HCT116 (cell line): ENCODE results near the gene RPS28.

Source experiments
- EGR1 ChIP-seq: IDR thresholded peaks from 2 replicates; pipeline ENCODE4 v1.6.1; 2012; ENCODE audit warnings: low read depth
- EZH2 ChIP-seq: fragments of 200-600 bp; sonication (generic); IDR thresholded peaks from 2 replicates; pipeline ENCODE4 v1.6.1; 2017; ENCODE audit warnings: antibody characterized with exemption, mixed run types
- POLR2A ChIP-seq: IDR thresholded peaks from 2 replicates; pipeline ENCODE4 v1.7.0; 2011; ENCODE audit warnings: borderline replicate concordance; ENCODE audit not compliant: insufficient read depth, insufficient read length; ENCODE audit errors: extremely low read depth
- POLR2AphosphoS5 ChIP-seq: IDR thresholded peaks from 2 replicates; pipeline ENCODE4 v1.6.1; 2011; ENCODE audit warnings: mild to moderate bottlenecking, low read depth, low read length, moderate library complexity
- RAD21 ChIP-seq: IDR thresholded peaks from 2 replicates; pipeline ENCODE4 v1.6.1; 2012; ENCODE audit warnings: low read depth, mild to moderate bottlenecking
- SP1 ChIP-seq: IDR thresholded peaks from 2 replicates; pipeline ENCODE4 v1.6.1; 2012; ENCODE audit warnings: low read depth
- SRF ChIP-seq: IDR thresholded peaks from 2 replicates; pipeline ENCODE4 v1.6.1; 2012; ENCODE audit warnings: low read depth
- TF ChIP-seq, protein P1 (sequence below), 3 experiments: fragments of 200-600 bp in 1 of 3; sonication (generic) in 1 of 3; IDR thresholded peaks in 2 of 3; conservative IDR thresholded peaks in 1 of 3; 2 replicates each; pipeline ENCODE4 v1.5.1; 2012 to 2017; ENCODE audit warnings: low read depth in 2 of 3, low read length in 2 of 3, antibody characterized with exemption in 1 of 3, borderline replicate concordance in 1 of 3, control low read depth in 1 of 3, mild to moderate bottlenecking in 1 of 3, mixed read lengths in 1 of 3, mixed run types in 1 of 3, moderate library complexity in 1 of 3; ENCODE audit not compliant: insufficient read depth in 1 of 3

DNA sequence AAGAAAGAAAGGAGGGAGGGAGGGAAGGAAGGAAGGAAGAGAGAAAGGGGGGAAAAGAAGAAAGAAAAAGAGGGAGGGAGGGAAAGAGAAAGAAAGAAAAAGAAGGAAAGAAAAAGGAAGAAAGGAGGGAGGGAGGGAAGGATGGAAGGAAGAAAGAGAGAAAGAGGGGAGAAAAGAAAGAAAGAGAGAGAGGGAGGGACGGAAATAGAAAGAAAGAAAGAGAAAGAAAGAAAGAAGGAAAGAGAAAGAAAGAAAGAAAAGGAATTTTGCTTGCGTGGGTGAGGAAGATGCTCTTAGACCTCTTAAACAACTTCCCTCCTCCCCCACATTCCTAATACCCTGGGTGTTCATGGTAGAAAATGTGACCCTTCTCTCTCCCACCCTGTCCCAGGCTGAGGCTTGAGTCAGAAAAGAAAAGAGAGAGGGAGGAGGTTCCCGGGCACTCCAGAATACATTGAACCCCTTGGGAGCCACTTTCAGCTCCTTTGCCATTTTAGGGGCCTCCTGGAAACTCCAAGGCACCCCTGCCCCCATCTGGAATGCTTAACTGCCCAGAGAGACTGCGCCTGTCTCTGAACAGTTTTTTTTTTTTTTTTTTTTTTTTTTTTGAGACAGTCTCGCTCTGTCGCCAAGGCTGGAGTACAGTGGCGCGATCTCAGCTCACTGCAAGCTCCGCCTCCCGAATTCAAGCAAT is 31.0 kb downstream of the RPS28 start:
- TF ChIP-seq EZH2 (no peak), EGR1 (no peak), SRF (no peak), RAD21 (no peak), POLR2AphosphoS5 (no peak), POLR2A (no peak), SP1 (no peak)
- TF ChIP-seq, protein P1, sequence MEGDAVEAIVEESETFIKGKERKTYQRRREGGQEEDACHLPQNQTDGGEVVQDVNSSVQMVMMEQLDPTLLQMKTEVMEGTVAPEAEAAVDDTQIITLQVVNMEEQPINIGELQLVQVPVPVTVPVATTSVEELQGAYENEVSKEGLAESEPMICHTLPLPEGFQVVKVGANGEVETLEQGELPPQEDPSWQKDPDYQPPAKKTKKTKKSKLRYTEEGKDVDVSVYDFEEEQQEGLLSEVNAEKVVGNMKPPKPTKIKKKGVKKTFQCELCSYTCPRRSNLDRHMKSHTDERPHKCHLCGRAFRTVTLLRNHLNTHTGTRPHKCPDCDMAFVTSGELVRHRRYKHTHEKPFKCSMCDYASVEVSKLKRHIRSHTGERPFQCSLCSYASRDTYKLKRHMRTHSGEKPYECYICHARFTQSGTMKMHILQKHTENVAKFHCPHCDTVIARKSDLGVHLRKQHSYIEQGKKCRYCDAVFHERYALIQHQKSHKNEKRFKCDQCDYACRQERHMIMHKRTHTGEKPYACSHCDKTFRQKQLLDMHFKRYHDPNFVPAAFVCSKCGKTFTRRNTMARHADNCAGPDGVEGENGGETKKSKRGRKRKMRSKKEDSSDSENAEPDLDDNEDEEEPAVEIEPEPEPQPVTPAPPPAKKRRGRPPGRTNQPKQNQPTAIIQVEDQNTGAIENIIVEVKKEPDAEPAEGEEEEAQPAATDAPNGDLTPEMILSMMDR (IDR thresholded peaks at IDR 0.05 in 2 of 3, conservative IDR thresholded peaks at IDR 0.05 in 1 of 3; ENCODE audit: borderline replicate concordance in 1 of 3, insufficient read depth in 1 of 3, low read depth in 2 of 3, low read length in 2 of 3), result no peak
